ENCODE results near the gene COL4A6.

- TF ChIP-seq CTCF (IDR thresholded peaks at IDR 0.05; ENCODE audit: extremely low read depth in 1 of 2, insufficient read depth in 1 of 2, low read depth in 1 of 2, low read length in 2 of 2) (no peak), POLR2AphosphoS5 (IDR thresholded peaks at IDR 0.05; ENCODE audit: insufficient read depth, low read depth, low read length) (no peak), MAX (IDR thresholded peaks at IDR 0.05; ENCODE audit: insufficient read depth, insufficient read length) (no peak), MYC (IDR thresholded peaks at IDR 0.05; ENCODE audit: low read depth, low read length) (no peak), POLR2A (IDR thresholded peaks at IDR 0.05; ENCODE audit: low read depth, low read length) (no peak), GATA2 (IDR thresholded peaks at IDR 0.05; ENCODE audit: insufficient read depth, insufficient read length, low read depth, low read length) (no peak), EZH2 (IDR thresholded peaks at IDR 0.05; ENCODE audit: borderline replicate concordance, low read depth, low read length, severe bottlenecking) (no peak), FOS (IDR thresholded peaks at IDR 0.05; ENCODE audit: borderline replicate concordance, insufficient read depth, low read length) (no peak), JUN (IDR thresholded peaks at IDR 0.05; ENCODE audit: borderline replicate concordance, insufficient read depth, insufficient read length, low read depth) (no peak)
These were observed 90.4 kb downstream of the COL4A6 start for GRCh38 chrX:108347800-108348199.

Data from endothelial cell of umbilical vein (primary cell).